H4 (cell line): ENCODE results near the gene MEPCE. TPM values are rescaled to one million over a fixed set of nuclear protein-coding genes. Genes with fewer than 3 reads are reported as not detected.

ENCODE experiments used
- DNase-seq: peaks from one replicate; pipeline ENCODE4 v3.0.0-alpha.2; 2015; ENCODE audit warnings: low spot score
- total RNA-seq: library from RNA; depleted of rRNA; stranded (reverse); fragments of >200 nt; shearing (Covaris generic); gene quantifications from 2 replicates; pipeline ENCODE4 v1.2.3, GENCODE V29; 2014

MEPCE gene
- total RNA-seq, 1 experiment from 2014 or later = 25.8 TPM

- DNase-seq = no peak
These were observed 35.2 kb downstream of the MEPCE start for GRCh38 chr7:100464791-100465190.

- DNase-seq = no peak
These were observed 35.7 kb downstream of the MEPCE start for GRCh38 chr7:100465299-100465698.

GRCh38 chr7:100465702-100466311 is 36.2 kb downstream of the MEPCE start:
- DNase-seq = peak; percentile 85

GRCh38 chr7:100466653-100467605 is 37.3 kb downstream of the MEPCE start:
- no peak for DNase-seq

- no peak for DNase-seq
These were observed 38.2 kb downstream of the MEPCE start for GRCh38 chr7:100467638-100468373.

GRCh38 chr7:100469227-100470044 is 39.8 kb downstream of the MEPCE start:
- peak; percentile 63 for DNase-seq

GRCh38 chr7:100471021-100471420 is 41.4 kb downstream of the MEPCE start:
- no peak for DNase-seq

GRCh38 chr7:100472121-100472851 is 42.7 kb downstream of the MEPCE start:
- no peak for DNase-seq

GRCh38 chr7:100472854-100473499 is 43.3 kb downstream of the MEPCE start:
- DNase-seq = no peak

- no peak for DNase-seq
These were observed 45.9 kb downstream of the MEPCE start for GRCh38 chr7:100475549-100475948.

- no peak for DNase-seq
These were observed 46.6 kb downstream of the MEPCE start for GRCh38 chr7:100476101-100476780.

GRCh38 chr7:100476903-100477870 is 47.6 kb downstream of the MEPCE start:
- no peak for DNase-seq

GRCh38 chr7:100477871-100478267 is 48.2 kb downstream of the MEPCE start:
- no peak for DNase-seq

GRCh38 chr7:100478958-100479660 is 49.5 kb downstream of the MEPCE start, which contains the start of gene TSC22D4:
Gene TSC22D4 (minus strand): TSS chr7:100479214. CDS start chr7:100478038, 1,176 bp downstream.
- DNase-seq = peak; percentile 94

GRCh38 chr7:100481466-100481865 is 51.8 kb downstream of the MEPCE start:
- no peak for DNase-seq

GRCh38 chr7:100482728-100483089 is 53.1 kb downstream of the MEPCE start:
- no peak for DNase-seq

- DNase-seq = no peak
These were observed 53.6 kb downstream of the MEPCE start for GRCh38 chr7:100483090-100483721.
